GM20000 (cell line): Measurements from ENCODE around the gene KIF2A.

ENCODE experiments used
- DNase-seq: peaks from one replicate; pipeline ENCODE4 v3.0.0; 2012; ENCODE audit warnings: low spot score
- CTCF ChIP-seq: IDR thresholded peaks from 2 replicates; pipeline ENCODE4 v1.5.1; 2012; ENCODE audit warnings: mild to moderate bottlenecking, control low read depth; ENCODE audit errors: extremely low read depth, missing control alignments

KIF2A gene

GRCh38 chr5:62305715-62306322 lies at the start of gene KIF2A:
KIF2A (plus strand) TSS chr5:62306206; CDS start chr5:62306473, 267 bp downstream.
- no peak for TF ChIP-seq CTCF

GRCh38 chr5:62257020-62257367 lies 49.0 kb upstream of the KIF2A start:
- TF ChIP-seq CTCF, result no peak
- DNase-seq, result no peak

More at GRCh38 chr5:62305715-62306322, at the start of gene KIF2A:
- DNase-seq, result peak; percentile 99

DNA sequence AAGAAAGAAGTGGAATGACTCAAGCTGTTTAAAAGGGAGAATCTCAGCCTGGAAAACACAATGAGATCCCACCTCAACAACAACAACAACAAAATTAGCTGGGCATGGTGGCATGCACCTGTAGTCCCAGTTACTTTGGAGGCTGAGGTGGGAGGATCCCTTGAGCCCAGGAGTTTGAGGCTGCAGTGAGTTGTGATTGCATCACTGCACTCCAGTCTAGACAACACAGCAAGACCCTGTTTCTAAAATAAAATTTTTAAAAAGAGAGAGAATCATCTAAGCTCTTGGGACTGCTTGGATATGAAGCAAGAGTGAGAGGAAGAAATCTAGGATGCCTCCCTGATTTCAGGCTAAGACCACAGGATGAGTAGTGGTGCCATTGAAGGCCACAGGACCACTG lies 47.4 kb upstream of the KIF2A start:
- TF ChIP-seq CTCF, result no peak
- no peak for DNase-seq

GRCh38 chr5:62259699-62260250 lies 46.2 kb upstream of the KIF2A start:
- DNase-seq, result no peak

GRCh38 chr5:62260513-62260912 lies 45.5 kb upstream of the KIF2A start:
- TF ChIP-seq CTCF, result no peak
- DNase-seq, result no peak

More at GRCh38 chr5:62259699-62260250, 46.2 kb upstream of the KIF2A start:
- no peak for TF ChIP-seq CTCF

DNA sequence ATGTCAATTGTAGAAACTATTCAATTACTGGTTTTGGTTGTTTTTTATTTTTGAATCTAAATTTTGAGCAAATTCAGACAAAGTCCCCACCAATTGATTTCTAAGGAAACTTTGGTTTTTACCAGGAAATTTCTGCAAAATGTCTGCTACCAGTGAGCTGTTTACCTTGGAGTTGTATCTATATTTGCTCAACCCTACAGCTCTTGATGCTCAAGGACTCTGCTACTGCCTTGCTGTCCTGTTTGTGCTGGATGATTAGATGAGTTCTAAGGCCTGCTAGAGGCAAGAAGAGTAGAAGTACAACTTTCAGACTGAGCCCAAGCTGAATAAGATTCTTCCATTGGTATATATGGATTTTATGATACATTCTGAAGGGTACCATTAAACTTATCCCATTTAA lies 42.6 kb upstream of the KIF2A start:
- no peak for TF ChIP-seq CTCF
- no peak for DNase-seq

DNA sequence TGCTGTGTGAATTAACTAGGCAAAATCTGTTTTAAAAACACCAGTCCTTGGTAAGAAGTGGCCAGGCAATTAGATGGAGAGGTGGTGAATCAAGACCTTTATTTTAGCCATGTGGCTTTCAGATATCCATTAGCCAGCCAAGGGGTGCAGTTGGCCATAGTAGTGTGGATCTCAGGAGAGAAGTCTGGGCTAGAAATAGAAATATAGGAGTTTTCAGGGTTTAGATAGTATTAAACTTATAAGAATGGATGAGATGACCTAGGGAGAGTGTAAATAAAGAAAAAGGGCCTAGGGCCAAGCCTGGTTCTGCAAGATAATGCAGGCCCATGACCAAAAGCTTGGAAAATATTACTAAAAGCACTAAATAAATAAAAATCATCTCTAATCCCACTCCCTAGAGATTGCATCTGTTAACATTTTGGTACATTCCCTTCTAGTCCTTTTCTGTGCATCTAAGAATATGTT lies 40.3 kb upstream of the KIF2A start:
- TF ChIP-seq CTCF, result no peak
- no peak for DNase-seq
